Measurements from ENCODE around the gene MTUS2.

The MTUS2 gene

DNA sequence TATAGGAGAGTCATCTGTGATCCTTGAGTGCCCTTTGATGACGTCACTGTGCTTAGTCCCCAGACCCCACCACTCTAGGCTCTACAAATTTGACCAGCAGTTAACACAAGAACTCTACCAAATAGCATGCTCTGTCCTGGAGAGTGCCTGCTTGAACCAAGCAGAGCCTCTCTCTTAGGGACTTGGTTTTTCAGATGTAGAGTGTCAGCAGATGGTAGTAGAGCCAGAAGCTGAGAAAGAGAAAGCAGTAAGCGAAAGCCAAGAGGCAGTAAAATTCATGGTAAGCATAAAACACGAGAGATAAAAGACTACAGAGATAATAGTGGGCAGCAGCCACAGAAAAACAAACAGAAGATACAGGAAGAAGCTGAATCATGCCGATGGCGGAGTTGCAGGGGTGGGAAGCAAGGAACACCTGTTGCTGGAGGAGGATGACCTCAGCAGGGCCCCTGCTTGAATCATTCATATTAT, 582.1 kb downstream of the MTUS2 start:
- DNase-seq (ENCODE audit: low spot score): no peak

DNA sequence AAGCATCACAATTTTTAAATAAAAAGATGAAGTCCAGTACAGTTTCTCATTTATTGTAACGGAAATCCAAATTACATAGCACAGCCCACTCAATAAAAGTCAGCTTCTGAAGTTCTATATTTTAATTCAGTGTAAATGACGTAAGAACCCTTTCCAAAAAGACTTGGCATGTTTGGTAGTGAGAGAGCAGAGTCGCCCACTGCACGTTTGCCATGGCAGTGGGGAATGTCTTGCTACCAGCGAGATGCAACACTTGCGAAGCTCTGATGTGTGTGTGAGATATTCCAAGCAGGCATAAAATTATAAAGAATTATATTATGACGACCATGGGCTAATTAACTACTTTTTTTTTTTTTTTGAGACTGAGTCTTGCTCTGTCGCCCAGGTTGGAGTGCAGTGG, 585.3 kb downstream of the MTUS2 start:
- DNase-seq (ENCODE audit: low spot score): no peak

DNA sequence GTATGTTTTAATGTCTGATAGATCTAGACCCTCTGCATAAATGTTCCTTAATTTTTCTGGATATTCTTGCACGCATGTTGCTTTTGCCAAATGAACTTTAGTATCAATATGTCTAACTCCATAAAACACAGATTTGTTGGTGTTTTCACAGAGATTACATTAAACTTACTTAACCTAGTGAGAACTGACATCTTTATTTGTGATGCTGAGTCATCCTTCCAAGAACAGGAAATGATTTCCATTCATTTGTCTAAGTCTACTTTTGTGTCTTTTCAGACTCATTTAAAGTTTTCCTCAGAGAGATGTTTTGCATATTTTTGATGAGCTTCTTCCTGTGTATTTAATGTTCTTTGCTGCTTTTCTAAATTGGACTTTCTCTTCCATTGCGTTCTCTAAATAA, 591.3 kb downstream of the MTUS2 start:
- DNase-seq (ENCODE audit: low spot score): no peak

DNA sequence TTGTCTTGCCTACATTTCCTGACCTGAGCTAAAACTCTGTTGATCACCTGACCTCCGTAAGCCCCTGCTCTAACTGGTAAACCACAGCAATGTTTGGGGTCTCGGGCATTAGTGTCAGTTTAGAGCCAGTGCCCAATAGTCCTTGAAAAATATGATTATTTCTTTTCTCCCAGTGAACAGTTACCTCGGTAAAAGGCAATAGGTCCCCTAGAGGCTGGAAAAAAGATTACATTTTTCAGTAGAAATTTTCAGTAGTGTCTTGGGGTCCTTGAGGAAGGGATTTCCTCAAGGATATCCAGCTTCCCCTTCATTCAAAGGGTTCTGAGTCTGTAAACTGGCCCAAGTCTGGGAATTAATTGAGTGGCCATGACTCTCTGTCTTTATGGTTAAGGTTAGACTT, 597.9 kb downstream of the MTUS2 start:
- no peak for DNase-seq (ENCODE audit: low spot score)

DNA sequence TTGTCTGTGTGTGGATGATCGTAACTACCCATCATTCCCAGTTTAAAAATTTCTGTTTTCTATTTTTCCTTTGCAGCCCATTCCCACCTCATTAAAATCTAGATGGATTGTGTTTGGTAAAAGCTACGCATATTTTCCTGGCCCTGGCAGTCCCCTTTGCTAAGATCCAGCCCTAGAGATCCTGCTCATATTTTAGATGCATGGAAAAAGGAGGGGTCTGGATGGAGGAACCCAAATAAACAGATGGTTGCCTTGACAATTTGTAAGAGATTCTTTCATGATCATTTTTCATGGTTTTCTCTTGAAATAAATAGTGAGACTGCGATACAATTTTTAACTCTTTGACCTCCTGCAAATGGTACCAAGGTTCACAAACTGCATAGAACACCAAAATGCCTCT, 601.0 kb downstream of the MTUS2 start:
- DNase-seq (ENCODE audit: low spot score): no peak

DNA sequence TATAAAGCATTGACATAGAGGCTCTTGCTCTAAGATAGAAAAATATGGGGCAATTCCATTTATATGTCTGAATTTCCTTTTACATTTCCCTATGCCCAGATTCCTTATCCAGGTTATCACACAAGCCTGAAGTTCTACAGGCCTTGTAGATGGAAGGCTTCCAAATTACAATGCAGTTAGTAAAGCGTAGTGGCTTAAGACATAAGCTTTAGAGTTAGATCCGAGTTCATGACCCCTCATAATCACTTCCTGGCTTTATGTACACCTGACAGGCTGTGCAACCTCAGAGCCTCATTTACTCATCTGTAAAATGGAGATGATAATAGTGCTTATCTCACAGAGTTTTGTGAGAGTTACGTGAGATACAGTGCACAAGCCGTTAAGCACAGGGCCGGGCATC, 601.9 kb downstream of the MTUS2 start:
- no peak for DNase-seq (ENCODE audit: low spot score)

DNA sequence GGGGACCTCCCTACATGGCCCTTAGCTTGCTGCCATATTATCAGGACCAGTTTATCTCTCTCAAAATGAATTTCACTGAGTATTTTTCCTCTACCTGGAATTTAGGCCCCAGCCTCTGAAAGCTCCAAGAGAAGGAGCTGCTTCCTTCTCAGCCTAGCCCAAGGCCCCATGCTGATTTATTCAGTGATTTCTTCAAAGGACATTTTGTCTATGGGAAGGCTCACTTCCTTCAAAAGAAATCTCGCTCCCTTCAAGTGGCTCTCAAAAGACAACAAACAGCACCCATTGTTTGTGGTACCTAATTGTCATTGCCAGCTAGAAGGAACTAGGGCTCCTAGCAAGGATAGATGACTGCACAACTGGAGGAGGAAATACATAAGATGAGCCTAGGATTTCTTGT, 602.9 kb downstream of the MTUS2 start:
- no peak for DNase-seq (ENCODE audit: low spot score)

DNA sequence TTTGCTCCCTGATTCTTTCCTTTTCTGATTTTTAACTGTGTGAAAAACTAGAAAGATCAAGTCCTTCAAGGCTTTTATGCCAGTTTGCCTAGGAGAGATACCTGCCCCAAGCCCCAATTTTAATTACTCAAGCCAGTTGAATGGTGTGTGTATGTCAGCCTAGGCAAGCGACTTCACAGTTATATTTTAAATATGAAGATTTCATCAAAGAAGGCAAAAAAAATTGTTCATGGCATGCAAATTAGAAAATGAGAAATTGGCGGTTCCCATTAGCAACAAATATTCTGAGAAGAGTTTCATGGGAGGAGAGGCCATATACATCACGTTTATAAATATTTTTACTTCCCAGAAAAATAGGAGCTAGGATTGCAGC, 607.8 kb downstream of the MTUS2 start:
- DNase-seq (ENCODE audit: low spot score): no peak

DNA sequence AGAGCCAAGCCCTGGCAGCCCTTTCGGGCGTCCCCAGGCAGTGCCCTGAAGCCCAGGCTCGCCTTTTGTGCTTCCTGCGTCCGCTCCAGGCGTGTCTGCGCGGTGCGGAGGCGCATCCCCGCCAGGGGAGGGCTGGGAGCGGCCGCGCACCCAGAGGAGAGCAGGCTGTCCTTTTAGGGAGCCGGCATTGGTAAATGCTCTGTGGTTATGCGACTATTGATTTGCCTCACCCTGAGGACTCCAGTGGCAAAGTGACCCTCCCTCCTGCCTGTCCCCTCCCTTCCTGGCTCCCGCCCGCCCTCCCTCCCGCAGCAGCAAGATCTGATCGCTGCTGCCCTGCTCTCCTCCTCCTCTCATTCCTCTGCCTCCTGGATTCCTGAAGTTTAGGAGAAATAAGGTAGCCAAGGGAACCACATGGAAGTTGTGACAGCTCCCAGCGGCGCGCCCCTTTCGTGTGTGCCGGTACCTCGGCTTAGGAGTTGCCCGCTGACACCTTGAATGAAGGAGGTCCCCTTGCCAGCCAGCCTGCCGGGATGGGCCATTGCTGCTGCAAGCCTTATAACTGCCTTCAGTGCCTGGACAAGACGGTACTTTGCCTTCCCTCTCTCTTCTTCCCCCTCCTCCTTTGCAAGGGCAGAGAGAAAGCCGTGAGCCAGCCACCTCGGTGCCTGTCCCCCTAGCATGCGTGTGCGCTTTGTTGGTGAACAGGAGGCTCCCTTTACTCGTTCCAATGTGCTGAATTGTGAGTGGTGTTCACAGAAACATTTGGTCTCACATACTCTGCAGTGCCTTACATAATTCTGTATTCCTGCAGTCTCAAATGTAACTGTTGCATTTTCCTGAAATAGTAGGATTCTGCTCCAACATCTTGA, 608.4 kb downstream of the MTUS2 start:
- peak; percentile 31 for DNase-seq (ENCODE audit: low spot score)

DNA sequence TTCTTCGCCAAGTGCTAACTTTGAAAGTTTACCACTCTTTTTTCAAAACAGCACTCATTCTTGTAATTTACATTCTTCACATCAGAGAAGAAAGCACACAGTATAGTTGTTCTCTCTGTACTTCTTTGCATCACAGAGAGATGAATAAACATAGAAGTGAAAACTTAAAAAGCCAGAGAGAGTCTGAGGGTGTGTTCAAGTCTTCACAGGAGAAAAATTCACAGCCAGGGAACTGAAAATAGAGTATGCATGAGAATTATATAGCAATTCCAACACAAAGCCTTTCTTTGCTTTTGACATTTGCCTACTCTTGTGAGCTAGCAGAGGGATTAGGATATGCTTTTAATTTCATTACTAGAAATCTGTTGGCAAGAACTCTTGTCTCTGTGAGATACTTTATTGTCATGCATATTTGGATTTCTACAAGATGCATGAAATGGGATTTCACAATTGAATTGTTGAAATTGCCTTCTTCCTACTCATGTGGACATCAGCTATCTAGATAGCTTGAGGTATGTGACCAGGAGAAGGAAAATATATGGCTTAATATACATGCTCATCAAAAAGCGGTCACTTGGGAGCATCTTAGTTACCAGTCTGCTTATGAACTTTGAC, 609.3 kb downstream of the MTUS2 start:
- no peak for DNase-seq (ENCODE audit: low spot score)

DNA sequence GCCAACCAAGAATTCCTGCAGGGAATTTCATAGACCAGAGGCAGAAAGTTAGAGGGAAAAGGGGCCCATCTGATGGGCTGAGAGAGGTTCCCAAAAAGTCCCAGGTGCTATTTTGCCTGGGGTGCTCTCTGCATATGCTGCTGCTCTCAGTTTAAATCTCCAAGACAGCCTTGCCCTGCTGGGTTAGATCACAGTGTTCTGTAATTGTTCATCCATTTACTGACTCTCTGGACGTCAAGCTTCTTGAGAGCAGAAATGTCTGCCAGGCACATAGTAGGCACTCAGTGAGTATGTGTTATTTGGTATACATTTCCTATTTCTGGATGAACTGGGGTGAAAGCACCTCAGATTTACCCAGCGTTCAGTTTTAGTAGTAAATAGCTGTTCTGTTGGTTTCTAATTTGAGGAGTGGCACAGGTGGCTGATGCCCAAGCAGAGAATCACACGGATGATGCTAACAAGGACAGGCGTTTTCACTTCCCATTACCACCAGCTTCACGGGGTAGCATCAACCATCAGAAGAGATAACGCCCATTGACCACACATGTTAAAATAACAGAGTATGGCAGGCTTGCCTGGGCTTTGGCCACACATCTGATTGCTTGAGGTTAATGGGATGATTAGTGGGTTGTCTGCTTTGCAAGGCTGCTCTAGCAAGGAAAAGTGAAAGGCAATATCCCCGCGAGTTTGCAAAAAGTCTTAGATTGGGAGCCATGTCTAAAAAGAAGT, 614.2 kb downstream of the MTUS2 start:
- DNase-seq (ENCODE audit: low spot score): no peak

DNA sequence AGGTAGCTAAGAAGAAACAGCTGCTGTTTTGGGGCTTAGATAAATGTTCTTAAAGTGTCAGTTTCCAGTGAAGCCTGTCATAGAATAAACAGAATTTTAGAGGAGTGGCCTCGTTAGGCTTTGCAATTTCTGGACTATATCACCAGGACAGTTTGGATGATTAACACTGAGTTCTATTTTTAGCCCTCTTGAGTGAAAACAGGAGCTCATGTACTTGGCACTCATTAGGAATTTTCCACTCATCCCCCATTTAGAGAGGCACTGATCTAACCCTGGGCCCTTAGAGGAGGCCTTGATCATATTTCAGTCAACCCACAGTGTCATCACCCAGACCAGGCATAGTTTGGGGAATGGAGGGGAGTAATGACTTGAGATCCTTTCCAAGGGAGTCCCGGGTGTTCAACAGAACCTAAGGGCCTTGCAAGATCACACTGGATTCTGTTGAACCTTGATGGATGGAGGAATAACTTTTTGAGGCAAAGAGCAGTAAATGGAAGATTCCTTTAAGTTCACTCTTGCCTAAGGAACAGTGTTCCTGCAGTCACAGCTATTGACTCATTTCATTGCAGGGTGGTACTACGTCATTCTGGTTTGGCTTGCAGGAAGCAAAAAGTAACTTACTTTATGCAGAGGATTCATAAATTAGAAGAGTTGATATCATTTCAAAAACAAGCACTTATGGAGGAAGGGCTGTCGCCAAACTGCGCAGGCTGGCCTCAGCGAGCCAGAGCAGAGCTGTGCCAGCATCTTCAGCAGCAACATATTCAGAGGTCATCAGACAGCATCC, 615.2 kb downstream of the MTUS2 start:
- DNase-seq (ENCODE audit: low spot score): no peak

DNA sequence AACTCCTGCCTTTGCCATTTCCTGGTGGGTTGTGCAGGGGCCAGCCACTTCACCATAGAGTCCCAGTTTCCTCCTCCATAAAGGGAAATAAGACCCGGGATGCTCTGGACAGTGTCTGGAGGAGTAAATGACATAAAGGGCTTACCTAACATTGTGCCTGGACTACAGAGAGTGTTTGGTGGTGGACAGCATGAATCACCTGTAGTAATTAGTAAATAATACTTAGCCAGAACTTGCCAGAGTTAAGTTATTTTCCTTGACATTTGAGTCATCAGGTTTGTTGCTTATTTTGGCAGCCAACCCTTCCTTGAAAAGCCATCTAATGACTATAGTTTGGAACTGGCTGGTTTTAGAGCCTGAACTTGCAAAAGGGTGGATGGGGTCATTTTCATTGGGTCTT, 616.2 kb downstream of the MTUS2 start:
- no peak for DNase-seq (ENCODE audit: low spot score)

DNA sequence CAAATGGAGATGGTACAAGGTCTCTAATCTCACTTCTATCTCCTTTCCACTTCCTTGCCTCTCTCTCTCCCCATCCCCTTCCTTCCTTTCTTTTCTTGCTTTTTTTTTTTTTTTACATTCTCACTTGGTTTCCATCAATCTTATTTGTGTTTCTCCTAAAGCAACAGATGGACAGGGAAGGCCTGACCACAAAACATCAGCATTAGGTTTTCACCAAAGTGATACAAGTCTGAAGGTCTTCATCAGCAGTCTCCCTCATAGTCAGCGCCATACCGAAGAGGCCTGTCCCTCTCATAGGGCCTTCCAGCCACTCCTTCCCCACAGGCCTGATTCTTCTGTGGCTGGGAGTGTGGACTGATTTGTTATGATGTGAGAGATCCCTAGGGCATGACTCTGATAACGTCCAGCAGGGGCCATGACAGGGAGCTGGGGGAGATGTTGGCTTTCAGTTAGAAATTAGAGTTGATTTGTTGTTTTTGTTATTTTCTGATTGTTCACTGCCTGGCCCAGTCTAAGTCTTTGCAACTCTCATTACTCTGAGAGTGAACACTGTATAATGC, 616.7 kb downstream of the MTUS2 start:
- no peak for DNase-seq (ENCODE audit: low spot score)

DNA sequence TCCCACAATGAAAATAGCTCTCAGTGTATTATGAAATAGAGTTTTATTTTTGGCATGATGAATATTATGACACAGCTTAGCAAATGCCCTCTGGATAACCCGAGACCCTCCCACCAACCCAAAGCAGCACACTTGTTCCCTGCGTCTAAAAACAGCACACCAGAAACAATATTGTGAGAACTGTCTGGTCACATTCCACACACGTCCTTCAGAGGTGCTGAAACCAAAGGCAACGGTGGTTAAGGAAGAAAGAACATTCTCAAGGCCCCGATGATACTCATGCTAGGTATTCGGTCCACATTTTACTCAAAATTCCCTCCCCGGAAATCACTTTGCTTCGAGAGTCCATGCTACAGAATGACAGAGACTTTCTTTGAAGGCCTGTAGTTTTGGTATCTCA, 618.6 kb downstream of the MTUS2 start:
- DNase-seq (ENCODE audit: low spot score): no peak

DNA sequence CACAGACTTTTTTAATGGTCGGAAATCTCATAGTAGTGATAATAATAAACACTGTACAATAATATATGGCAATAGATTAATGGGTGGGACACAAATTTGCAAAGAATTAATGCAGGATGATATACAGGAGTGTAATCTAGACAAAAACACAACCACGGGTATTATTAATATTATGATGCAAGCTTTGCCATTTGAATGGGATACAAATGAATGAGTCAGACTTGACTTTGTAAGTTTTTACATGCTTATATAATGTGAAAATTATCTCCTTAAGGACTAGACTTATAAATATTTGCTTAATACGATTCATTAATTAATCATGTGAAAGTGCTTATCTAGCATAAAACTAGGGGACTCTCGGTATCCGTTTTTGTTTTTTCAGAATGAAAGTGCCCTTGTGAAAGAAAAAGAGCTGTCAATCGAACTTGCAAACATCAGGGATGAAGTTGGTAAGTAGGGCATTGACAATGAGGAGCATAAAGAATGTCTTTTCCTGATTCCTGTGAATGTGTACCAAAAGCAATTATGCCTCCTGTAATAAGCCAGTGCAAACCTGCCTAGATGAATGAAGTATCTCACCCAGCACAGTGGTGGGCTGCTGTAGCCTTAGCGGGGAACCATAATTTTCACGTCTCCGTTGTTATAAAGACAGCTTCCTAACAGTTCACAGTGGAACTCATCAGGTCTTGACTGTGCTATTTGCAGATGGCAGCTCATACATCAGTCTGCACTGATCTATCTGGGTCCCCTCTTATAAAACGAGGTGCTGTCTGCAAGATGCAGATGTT, 619.7 kb downstream of the MTUS2 start:
- peak; percentile 11 for DNase-seq (ENCODE audit: low spot score)

DNA sequence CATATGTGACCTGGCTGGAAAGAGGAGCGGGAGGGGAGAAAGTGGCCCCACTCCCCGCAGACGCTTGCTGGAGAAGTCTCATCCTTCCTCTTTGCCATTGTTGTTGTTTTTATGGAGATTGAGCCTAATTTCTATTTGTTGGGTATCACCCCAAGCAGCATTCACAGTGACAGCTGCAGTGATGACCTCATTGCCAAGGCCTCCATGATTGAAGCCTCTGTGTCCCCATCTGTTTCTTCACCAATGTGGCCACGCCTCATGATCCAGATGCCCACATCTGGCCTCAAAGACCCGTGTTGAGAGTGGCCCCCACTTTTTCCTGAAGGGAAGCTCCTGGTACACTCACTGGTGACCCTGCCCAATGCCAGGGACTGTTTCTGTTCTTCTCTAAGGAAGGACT, 621.2 kb downstream of the MTUS2 start:
- DNase-seq (ENCODE audit: low spot score): no peak

DNA sequence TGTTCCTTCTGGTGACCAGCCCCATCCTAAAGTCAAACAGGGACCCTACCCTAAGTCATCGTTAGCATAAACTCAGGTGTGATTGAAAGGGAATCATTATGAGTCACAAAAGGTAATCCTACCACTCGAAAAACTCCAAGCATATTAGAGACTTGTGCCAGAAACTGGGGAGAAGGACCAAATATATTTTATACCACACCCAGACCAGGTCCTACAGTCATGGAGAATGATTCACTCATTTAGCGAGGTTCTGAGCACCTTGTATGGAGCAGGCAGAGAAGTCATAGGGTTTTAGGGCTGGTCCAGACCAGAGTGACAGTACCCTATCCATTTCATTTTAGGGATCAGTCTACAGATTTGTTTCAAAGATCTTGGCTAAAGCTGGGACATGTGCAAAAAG, 625.9 kb downstream of the MTUS2 start:
- DNase-seq (ENCODE audit: low spot score): no peak

DNA sequence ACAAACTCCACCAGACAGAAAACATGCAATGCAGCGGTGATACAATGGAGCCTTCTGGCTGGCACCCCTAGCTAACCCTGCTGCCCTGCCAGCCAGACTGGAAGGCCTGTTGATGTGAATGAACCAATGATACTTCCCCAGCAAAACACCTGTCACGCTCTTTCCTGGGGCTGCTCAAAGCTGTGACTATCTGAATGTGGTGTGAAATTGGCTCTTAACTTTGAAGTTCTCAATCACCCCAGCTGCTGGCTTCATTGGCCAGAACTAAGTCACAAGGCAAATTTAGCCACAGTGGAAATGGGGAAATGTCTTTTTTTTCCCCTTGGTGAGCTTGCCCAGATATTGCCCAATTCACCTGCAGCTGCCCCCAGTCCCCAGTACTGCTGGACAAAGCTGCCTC, 628.0 kb downstream of the MTUS2 start:
- no peak for DNase-seq (ENCODE audit: low spot score)

DNA sequence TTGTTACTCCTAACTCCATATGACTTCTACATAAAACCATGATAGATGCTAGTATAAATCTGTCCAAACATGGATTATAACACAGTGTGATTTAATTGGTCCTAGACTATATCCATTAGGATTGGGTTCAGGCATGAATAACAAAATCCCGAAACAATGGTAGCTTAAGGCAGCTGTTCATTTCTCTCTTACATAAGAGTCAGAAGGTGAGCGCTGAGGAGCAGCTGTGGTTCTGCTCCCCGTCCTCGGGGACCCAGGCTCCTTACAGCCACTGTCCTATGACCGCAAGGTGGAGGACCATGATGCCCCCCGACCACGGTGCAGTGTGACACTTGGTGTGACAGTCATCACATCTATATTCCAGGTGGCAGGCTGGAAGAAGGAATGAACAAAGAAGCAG, 629.6 kb downstream of the MTUS2 start:
- DNase-seq (ENCODE audit: low spot score): no peak

DNA sequence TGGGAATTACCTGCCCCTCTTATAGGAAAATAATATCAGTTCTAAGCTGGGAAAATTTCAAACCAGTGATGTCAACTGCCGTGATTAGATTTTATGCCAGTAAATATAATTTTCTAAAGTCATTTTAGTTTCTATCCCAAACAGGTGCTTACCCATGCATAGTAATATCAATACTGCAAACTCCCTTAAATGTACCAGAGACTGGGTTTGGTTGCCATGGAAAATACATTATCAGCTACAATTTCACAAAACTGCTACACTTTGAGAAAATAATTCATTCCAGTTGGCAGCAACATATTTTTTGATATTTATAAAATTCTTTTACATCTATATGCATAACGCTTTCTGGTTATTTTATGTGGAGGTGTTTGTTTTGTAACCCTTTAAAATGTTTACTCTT, 631.8 kb downstream of the MTUS2 start:
- no peak for DNase-seq (ENCODE audit: low spot score)
